ENCODE measurements around the gene RAB3IL1.

The RAB3IL1 gene

DNA sequence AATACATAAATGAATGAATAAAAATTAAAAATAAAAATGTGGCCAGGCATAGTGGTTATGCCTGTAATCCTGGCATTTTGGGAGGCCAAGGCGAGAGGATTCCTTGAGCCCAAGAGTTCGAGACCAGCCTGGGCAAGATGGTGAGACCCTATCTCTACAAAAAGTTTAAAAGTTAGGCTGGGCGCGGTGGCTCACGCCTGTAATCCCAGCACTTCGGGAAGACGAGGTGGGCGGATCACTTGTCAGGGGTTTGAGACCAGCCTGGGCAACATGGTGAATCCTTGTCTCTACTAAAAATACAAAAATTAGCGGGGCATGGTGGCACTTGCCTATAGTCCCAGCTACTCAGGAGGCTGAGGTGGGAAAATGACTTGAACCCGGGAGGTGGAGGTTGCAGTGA, 23.1 kb upstream of the RAB3IL1 start:
- H3K27ac ChIP-seq (ENCODE audit: insufficient read depth, low read length, poor library complexity, severe bottlenecking): no peak overlapping the region
- H3K4me3 ChIP-seq (ENCODE audit: insufficient read depth, low read depth, low read length, poor library complexity, severe bottlenecking): no peak overlapping the region
- H3K4me1 ChIP-seq (ENCODE audit: control insufficient read depth, insufficient read depth, low read length, poor library complexity, severe bottlenecking): no peaks in the 10 kb centered on the region
- no peaks in the 10 kb centered on the region for H3K27me3 ChIP-seq (replicated peaks; ENCODE audit: control insufficient read depth, insufficient read depth, low read length, poor library complexity, severe bottlenecking)
- H3K36me3 ChIP-seq (ENCODE audit: control insufficient read depth, insufficient read depth, low read length): no peaks in the 10 kb centered on the region
- DNase-seq: no peak
- no peaks in the 10 kb centered on the region for H3K9me3 ChIP-seq (ENCODE audit: control insufficient read depth, low read length)

DNA sequence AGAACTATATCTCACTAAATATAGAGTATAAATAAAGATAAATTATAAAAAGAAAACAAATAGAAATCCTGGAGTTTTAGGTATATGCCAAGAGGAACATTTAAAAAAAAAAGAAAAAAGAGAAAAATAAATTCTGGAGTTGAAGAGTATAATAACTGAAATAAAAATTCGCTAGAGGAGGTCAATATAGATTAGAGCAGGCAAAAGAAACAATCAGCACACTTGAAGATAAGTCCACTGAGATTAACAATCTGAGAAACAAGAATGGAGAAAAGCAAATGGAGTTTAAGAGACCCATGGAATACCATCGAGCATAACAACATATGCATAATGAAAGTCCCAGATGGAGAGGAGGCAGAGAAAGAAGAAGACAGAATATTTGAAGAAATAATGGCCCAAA, 18.5 kb upstream of the RAB3IL1 start:
- Histone ChIP-seq H3K27ac (ENCODE audit: insufficient read depth, low read length, poor library complexity, severe bottlenecking) (no peak overlapping the region), H3K4me1 (ENCODE audit: control insufficient read depth, insufficient read depth, low read length, poor library complexity, severe bottlenecking) (no peaks in the 10 kb centered on the region), H3K36me3 (ENCODE audit: control insufficient read depth, insufficient read depth, low read length) (no peaks in the 10 kb centered on the region), H3K4me3 (ENCODE audit: insufficient read depth, low read depth, low read length, poor library complexity, severe bottlenecking) (no peak overlapping the region), H3K9me3 (ENCODE audit: control insufficient read depth, low read length) (no peaks in the 10 kb centered on the region), H3K27me3 (replicated peaks; ENCODE audit: control insufficient read depth, insufficient read depth, low read length, poor library complexity, severe bottlenecking) (no peaks in the 10 kb centered on the region)
- no peak for DNase-seq

DNA sequence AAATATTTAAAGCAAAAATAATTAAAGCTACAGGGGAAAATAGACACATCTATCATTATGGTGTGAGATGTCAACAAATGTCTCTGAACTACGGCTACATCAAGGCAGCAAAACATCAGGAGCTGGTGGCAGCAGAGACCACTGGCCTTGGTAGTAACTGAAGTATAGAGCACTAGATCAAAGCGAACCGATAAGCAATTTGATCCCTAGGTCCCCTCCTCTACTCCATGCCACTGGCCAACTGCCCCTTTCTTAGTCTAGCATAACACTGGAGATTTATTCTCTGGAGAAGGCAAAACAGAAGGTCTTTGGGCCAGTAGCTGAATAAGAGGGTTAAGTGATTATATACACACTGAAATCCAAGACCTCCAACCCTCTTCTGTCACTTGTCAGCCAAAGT, 13.6 kb upstream of the RAB3IL1 start:
- no peak for DNase-seq
- Histone ChIP-seq H3K4me3 (ENCODE audit: insufficient read depth, low read depth, low read length, poor library complexity, severe bottlenecking) (no peak overlapping the region), H3K27ac (ENCODE audit: insufficient read depth, low read length, poor library complexity, severe bottlenecking) (no peak overlapping the region), H3K9me3 (ENCODE audit: control insufficient read depth, low read length) (no peaks in the 10 kb centered on the region), H3K4me1 (ENCODE audit: control insufficient read depth, insufficient read depth, low read length, poor library complexity, severe bottlenecking) (no peaks in the 10 kb centered on the region), H3K36me3 (ENCODE audit: control insufficient read depth, insufficient read depth, low read length) (no peaks in the 10 kb centered on the region), H3K27me3 (replicated peaks; ENCODE audit: control insufficient read depth, insufficient read depth, low read length, poor library complexity, severe bottlenecking) (no peaks in the 10 kb centered on the region)

DNA sequence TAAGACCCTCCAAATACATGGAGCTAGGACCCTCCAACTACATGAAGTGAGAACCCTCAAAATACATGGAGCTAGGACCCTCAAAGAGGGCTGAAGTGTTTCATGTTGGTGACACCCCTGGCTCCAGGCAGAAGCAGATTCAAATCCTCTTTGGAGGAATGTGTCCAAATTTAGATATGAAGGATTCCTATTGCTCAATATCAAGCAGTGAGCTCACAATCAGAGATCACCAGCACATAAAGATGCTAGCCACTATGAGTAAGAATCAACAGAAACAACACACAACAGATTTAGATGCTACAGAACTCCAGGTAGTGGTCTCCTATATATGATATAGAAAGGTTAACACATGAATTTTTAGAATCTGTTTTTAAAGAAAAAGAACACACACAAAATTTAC, 11.2 kb upstream of the RAB3IL1 start:
- no peak overlapping the region for H3K4me3 ChIP-seq (ENCODE audit: insufficient read depth, low read depth, low read length, poor library complexity, severe bottlenecking)
- H3K9me3 ChIP-seq (ENCODE audit: control insufficient read depth, low read length): no peaks in the 10 kb centered on the region
- H3K27me3 ChIP-seq (replicated peaks; ENCODE audit: control insufficient read depth, insufficient read depth, low read length, poor library complexity, severe bottlenecking): no peaks in the 10 kb centered on the region
- no peaks in the 10 kb centered on the region for H3K4me1 ChIP-seq (ENCODE audit: control insufficient read depth, insufficient read depth, low read length, poor library complexity, severe bottlenecking)
- H3K36me3 ChIP-seq (ENCODE audit: control insufficient read depth, insufficient read depth, low read length): no peaks in the 10 kb centered on the region
- no peak for DNase-seq
- H3K27ac ChIP-seq (ENCODE audit: insufficient read depth, low read length, poor library complexity, severe bottlenecking): no peak overlapping the region

DNA sequence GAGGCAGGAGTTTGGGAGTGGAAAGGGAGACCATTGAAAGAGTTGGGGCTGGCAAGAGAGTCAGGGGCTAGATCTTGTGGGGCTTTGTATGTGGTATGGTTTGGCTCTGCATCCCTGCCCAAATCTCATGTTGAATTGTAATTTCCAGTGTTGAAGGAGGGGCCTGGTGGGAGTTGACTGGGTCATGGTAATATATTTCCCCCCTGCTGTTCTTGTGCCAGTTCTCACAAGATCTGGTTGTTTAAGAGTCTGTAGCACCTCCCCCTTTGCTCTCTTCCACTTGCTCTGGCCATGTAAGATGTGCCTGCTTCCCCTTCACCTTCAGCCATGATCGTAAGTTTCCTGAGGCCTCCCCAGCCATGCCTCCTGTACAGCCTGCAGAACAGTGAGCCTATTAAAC, 10.1 kb upstream of the RAB3IL1 start:
- Histone ChIP-seq H3K36me3 (ENCODE audit: control insufficient read depth, insufficient read depth, low read length) (no peaks in the 10 kb centered on the region), H3K4me1 (ENCODE audit: control insufficient read depth, insufficient read depth, low read length, poor library complexity, severe bottlenecking) (no peaks in the 10 kb centered on the region), H3K27me3 (replicated peaks; ENCODE audit: control insufficient read depth, insufficient read depth, low read length, poor library complexity, severe bottlenecking) (no peaks in the 10 kb centered on the region), H3K27ac (ENCODE audit: insufficient read depth, low read length, poor library complexity, severe bottlenecking) (no peak overlapping the region), H3K9me3 (ENCODE audit: control insufficient read depth, low read length) (no peaks in the 10 kb centered on the region), H3K4me3 (ENCODE audit: insufficient read depth, low read depth, low read length, poor library complexity, severe bottlenecking) (no peak overlapping the region)
- no peak for DNase-seq

DNA sequence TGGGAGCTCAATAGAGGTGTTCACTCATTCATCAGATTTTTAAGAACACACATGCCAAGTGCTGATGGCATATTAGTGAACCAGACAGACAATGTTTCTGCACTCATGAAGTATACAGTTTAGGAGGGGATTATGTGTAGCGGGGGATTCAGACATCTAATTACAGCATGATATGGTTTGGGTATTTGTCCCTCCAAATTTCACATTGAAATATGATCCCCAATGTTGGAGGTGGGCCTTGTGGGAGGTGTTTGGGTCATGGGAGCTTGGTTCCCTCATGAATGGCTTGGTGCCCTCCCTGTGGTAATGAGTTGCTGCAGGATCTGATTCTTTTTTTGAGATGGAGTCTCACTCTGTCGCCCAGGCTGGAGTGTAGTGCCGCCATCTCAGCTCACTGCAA, 8.9 kb upstream of the RAB3IL1 start:
- Histone ChIP-seq H3K27ac (ENCODE audit: insufficient read depth, low read length, poor library complexity, severe bottlenecking) (no peak overlapping the region), H3K9me3 (ENCODE audit: control insufficient read depth, low read length) (no peaks in the 10 kb centered on the region)
- DNase-seq: no peak

DNA sequence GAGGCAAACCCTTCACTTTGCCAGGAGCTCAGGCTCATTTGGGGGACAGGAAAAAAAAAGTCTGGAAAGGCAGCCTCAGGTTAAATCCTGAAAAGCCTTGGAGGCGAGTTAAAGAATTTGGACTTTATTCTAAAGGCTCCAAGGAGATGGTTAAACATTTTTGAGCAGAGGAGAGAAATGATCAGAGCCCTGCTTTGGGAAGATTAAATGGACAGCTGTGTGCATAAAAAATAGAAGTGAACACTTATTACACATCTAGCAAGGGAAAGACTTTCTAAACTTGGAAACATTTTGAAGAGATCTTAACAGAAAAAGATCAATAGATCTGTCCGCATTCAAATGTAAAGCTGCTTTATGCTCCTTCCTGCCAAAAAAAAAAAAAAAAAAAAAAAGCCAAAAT, 8.4 kb upstream of the RAB3IL1 start:
- no peak for DNase-seq
- H3K9me3 ChIP-seq (ENCODE audit: control insufficient read depth, low read length): no peaks in the 10 kb centered on the region
- H3K4me1 ChIP-seq (ENCODE audit: control insufficient read depth, insufficient read depth, low read length, poor library complexity, severe bottlenecking): no peaks in the 10 kb centered on the region
- no peaks in the 10 kb centered on the region for H3K27me3 ChIP-seq (replicated peaks; ENCODE audit: control insufficient read depth, insufficient read depth, low read length, poor library complexity, severe bottlenecking)
- H3K27ac ChIP-seq (ENCODE audit: insufficient read depth, low read length, poor library complexity, severe bottlenecking): no peak overlapping the region
- no peak overlapping the region for H3K4me3 ChIP-seq (ENCODE audit: insufficient read depth, low read depth, low read length, poor library complexity, severe bottlenecking)
- no peaks in the 10 kb centered on the region for H3K36me3 ChIP-seq (ENCODE audit: control insufficient read depth, insufficient read depth, low read length)

More for the DNA sequence above, 8.9 kb upstream of the RAB3IL1 start:
- no peaks in the 10 kb centered on the region for H3K27me3 ChIP-seq (replicated peaks; ENCODE audit: control insufficient read depth, insufficient read depth, low read length, poor library complexity, severe bottlenecking)
- no peak overlapping the region for H3K4me3 ChIP-seq (ENCODE audit: insufficient read depth, low read depth, low read length, poor library complexity, severe bottlenecking)
- H3K36me3 ChIP-seq (ENCODE audit: control insufficient read depth, insufficient read depth, low read length): no peaks in the 10 kb centered on the region
- H3K4me1 ChIP-seq (ENCODE audit: control insufficient read depth, insufficient read depth, low read length, poor library complexity, severe bottlenecking): no peaks in the 10 kb centered on the region

DNA sequence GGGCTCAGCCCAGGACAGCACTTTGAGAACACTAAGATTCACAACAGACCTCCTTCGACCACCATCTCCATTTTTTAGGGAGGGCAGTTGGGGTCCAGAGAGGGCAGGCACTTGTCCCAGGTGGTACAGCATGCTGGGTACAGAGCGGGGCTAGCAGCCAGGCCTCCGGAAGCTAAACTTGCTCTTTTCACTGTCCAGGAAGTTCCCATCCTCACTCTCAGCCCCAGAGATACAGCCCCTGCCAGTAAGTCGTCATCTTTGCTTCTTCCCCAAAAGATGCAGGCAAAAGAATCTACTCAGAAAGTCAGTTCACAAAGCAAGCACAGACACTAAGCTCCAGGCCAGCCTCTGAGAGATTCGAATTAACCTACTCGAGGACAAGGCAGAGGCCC, 6.7 kb upstream of the RAB3IL1 start:
- no peaks in the 10 kb centered on the region for H3K4me1 ChIP-seq (ENCODE audit: control insufficient read depth, insufficient read depth, low read length, poor library complexity, severe bottlenecking)
- H3K27ac ChIP-seq (ENCODE audit: insufficient read depth, low read length, poor library complexity, severe bottlenecking): no peak overlapping the region
- no peaks in the 10 kb centered on the region for H3K9me3 ChIP-seq (ENCODE audit: control insufficient read depth, low read length)
- H3K36me3 ChIP-seq (ENCODE audit: control insufficient read depth, insufficient read depth, low read length): no peaks in the 10 kb centered on the region
- H3K27me3 ChIP-seq (replicated peaks; ENCODE audit: control insufficient read depth, insufficient read depth, low read length, poor library complexity, severe bottlenecking): no peaks in the 10 kb centered on the region
- no peak for DNase-seq
- H3K4me3 ChIP-seq (ENCODE audit: insufficient read depth, low read depth, low read length, poor library complexity, severe bottlenecking): no peak overlapping the region

DNA sequence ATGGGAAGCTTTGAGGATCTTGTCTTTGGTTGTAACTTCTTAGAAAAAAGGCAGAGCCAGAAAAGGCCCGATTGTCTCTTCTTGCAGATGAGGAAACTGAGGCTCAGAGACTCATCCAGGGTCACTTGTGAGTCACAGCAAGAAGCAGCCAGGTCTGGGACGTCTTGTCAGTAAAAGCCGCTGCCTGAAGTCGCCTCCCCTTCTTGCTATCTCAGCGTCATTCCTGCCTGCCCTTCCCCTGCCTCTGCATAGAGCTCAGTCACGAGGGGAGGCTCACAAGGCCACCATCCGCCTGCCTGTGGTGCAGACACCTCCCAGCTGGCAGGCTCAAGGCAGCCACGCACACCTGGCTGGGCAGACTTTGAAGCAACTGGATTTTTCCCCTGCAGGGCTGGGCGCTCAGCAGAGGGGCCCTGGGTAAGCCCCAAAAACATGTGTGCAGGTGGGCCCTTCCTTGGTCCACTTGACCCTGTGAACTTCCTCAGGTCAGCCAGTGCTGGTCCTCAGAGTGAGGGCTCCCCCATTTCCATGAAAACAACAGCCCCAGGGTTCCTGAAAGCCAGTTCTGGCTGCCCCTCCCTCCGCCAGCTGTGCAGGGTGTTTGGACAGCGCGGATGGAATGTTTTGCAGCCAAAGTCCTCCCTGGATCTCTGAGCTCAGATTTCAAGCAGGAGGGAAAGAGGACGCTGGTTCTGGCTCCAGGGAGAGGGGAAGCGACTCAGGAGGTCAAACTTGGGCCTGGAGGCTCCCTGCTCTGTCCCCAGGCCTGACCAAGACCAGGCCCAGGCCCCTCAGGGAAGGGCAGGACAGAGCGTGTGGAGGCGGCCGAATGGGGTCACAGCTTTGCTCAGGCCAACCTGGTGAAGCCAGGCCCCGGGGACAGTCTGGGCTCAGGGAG, 6.0 kb upstream of the RAB3IL1 start:
- H3K27ac ChIP-seq (ENCODE audit: insufficient read depth, low read length, poor library complexity, severe bottlenecking): no peak overlapping the region
- no peak for DNase-seq
- no peak overlapping the region for H3K4me3 ChIP-seq (ENCODE audit: insufficient read depth, low read depth, low read length, poor library complexity, severe bottlenecking)
- no peaks in the 10 kb centered on the region for H3K36me3 ChIP-seq (ENCODE audit: control insufficient read depth, insufficient read depth, low read length)
- H3K9me3 ChIP-seq (ENCODE audit: control insufficient read depth, low read length): no peaks in the 10 kb centered on the region
- H3K4me1 ChIP-seq (ENCODE audit: control insufficient read depth, insufficient read depth, low read length, poor library complexity, severe bottlenecking): no peaks in the 10 kb centered on the region
- no peaks in the 10 kb centered on the region for H3K27me3 ChIP-seq (replicated peaks; ENCODE audit: control insufficient read depth, insufficient read depth, low read length, poor library complexity, severe bottlenecking)

DNA sequence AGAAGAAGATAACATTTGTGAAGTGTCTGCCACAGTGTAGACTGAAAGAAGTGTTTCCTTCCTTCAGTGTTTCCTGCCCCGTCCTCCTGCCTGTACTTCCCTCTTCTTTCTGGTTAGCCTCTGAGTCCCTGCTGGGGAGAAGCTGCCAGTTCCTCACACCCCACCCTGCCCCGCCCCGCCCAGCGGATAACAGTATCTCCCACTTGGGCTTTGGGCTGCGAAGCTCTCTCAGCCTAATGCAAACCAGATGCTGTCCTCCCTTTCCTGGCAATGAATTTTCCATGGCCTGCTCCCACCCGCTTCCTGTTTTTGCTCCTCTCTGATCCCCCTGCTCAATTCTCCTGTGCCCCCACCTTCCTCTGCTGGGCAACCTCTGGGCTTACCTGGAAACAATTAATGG, 5.2 kb upstream of the RAB3IL1 start:
- Histone ChIP-seq H3K36me3 (ENCODE audit: control insufficient read depth, insufficient read depth, low read length) (no peaks in the 10 kb centered on the region), H3K4me1 (ENCODE audit: control insufficient read depth, insufficient read depth, low read length, poor library complexity, severe bottlenecking) (no peaks in the 10 kb centered on the region), H3K27me3 (replicated peaks; ENCODE audit: control insufficient read depth, insufficient read depth, low read length, poor library complexity, severe bottlenecking) (peaks cover 4% of the 10 kb centered on the region), H3K4me3 (ENCODE audit: insufficient read depth, low read depth, low read length, poor library complexity, severe bottlenecking) (no peak overlapping the region), H3K27ac (ENCODE audit: insufficient read depth, low read length, poor library complexity, severe bottlenecking) (no peak overlapping the region), H3K9me3 (ENCODE audit: control insufficient read depth, low read length) (no peaks in the 10 kb centered on the region)
- DNase-seq: no peak
